Nephron (organoid): ENCODE data around the gene IL18.

Experiments
- H3K27ac Mint-ChIP-seq, 3 experiments: 2 replicates each; pipeline ENCODE4 v1.8.0; 2020; ENCODE audit warnings: mixed read lengths in 3 of 3, mild to moderate bottlenecking in 2 of 3, moderate library complexity in 1 of 3
- H3K27me3 Mint-ChIP-seq: 2 replicates; pipeline ENCODE4 v1.8.0; 2021; ENCODE audit warnings: low read depth, mild to moderate bottlenecking, moderate library complexity, mixed read lengths
- H3K36me3 Mint-ChIP-seq: 2 replicates; pipeline ENCODE4 v1.8.0; 2020; ENCODE audit warnings: low read depth, mixed read lengths
- H3K4me1 Mint-ChIP-seq: 2 replicates; pipeline ENCODE4 v1.8.0; 2020; ENCODE audit warnings: mixed read lengths
- H3K4me3 Mint-ChIP-seq, 3 experiments: 2 replicates each; pipeline ENCODE4 v1.8.0; 2020; ENCODE audit warnings: mild to moderate bottlenecking in 3 of 3, mixed read lengths in 3 of 3, moderate library complexity in 2 of 3
- H3K9me3 Mint-ChIP-seq: 2 replicates; pipeline ENCODE4 v1.8.0; 2020; ENCODE audit warnings: mixed read lengths
- TF ChIP-seq, protein P1 (sequence below), 3 experiments: fragments of 200-600 bp; sonication (generic); IDR thresholded peaks; one replicate each; pipeline ENCODE4 v1.5.0; 2021; ENCODE audit warnings: antibody characterized with exemption in 3 of 3; ENCODE audit not compliant: unreplicated experiment in 3 of 3

IL18 gene

DNA sequence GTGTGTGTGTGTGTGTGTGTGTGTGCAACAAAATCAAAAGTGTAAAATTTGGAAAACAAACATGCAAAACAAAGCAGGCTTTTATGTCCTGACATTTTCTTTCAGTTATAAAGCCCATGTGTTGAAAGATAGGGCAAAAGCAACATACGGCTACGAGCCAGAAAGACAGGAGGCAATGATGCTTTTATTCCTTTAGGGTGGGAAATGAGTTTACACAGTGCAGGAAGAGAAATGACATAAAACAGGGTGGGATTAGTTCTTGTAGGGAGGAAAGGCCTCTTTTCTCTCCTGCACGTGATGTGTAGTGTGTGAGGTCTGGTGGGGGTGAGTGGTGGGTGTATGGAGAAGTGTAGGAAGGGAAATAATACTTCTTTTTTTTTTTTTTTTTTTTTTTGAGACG is 29.4 kb downstream of the IL18 start:
- H3K4me3 Mint-ChIP-seq = no peak overlapping the region
- peaks cover 2% of the 10 kb centered on the region for H3K9me3 Mint-ChIP-seq
- H3K27ac Mint-ChIP-seq = no peak overlapping the region
- peaks cover 3% of the 10 kb centered on the region for H3K27me3 Mint-ChIP-seq
- no peaks in the 10 kb centered on the region for H3K4me1 Mint-ChIP-seq
- TF ChIP-seq, protein P1, sequence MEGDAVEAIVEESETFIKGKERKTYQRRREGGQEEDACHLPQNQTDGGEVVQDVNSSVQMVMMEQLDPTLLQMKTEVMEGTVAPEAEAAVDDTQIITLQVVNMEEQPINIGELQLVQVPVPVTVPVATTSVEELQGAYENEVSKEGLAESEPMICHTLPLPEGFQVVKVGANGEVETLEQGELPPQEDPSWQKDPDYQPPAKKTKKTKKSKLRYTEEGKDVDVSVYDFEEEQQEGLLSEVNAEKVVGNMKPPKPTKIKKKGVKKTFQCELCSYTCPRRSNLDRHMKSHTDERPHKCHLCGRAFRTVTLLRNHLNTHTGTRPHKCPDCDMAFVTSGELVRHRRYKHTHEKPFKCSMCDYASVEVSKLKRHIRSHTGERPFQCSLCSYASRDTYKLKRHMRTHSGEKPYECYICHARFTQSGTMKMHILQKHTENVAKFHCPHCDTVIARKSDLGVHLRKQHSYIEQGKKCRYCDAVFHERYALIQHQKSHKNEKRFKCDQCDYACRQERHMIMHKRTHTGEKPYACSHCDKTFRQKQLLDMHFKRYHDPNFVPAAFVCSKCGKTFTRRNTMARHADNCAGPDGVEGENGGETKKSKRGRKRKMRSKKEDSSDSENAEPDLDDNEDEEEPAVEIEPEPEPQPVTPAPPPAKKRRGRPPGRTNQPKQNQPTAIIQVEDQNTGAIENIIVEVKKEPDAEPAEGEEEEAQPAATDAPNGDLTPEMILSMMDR (IDR thresholded peaks at IDR 0.05; ENCODE audit: unreplicated experiment in 3 of 3) = no peak
- H3K36me3 Mint-ChIP-seq = no peaks in the 10 kb centered on the region

DNA sequence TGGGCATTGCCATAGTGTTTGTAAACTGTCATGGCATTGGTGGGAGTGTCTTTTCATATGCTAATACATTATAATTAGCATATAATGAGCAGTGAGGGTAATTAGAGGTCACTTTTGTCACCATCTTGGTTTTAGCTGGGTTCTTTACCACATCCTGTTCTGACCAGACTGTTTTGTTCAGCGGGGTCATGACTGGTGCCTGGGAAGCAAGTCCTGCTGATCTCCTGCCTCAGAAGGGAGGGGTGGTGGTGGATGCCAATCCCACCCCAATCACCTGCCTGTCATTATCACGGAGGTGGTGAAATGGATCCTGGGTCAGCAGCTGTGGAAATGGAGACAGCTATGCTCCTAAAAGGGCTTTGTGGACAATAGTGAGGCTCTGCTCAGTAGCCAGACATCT is 31.2 kb downstream of the IL18 start:
- Mint-ChIP-seq H3K27me3 (peaks cover 3% of the 10 kb centered on the region), H3K4me1 (peaks cover 8% of the 10 kb centered on the region)
- TF ChIP-seq, protein P1 (IDR thresholded peaks at IDR 0.05; ENCODE audit: unreplicated experiment in 3 of 3) = no peak

DNA sequence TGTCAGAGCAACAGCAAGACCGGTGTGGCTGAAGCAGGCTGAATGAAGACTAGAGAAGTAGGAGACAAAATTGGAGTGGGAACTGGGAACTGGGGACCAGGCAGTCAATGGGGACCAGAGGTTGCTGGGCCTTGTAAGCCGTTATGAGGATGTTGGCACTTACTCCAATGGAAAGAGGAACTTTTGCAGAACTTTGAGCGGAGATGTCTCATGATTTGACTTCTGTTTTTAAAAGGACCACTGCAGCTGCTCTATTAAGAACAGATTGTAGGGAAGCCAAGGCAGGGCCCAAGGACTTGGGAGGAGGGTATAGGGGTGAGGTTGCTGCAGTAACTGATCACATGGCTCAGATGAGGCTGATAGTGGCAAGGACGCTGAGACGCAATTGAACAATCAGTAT is 34.2 kb downstream of the IL18 start:
- no peak overlapping the region for H3K27ac Mint-ChIP-seq
- H3K36me3 Mint-ChIP-seq = no peaks in the 10 kb centered on the region
- H3K27me3 Mint-ChIP-seq = peaks cover 6% of the 10 kb centered on the region
- H3K4me1 Mint-ChIP-seq = peaks cover 8% of the 10 kb centered on the region
- no peaks in the 10 kb centered on the region for H3K9me3 Mint-ChIP-seq
- H3K4me3 Mint-ChIP-seq = no peak overlapping the region
- TF ChIP-seq, protein P1 (IDR thresholded peaks at IDR 0.05; ENCODE audit: unreplicated experiment in 3 of 3) = no peak

More for the DNA sequence above, 31.2 kb downstream of the IL18 start:
- no peak overlapping the region for H3K4me3 Mint-ChIP-seq
- no peak overlapping the region for H3K27ac Mint-ChIP-seq
- H3K36me3 Mint-ChIP-seq = no peaks in the 10 kb centered on the region
- no peaks in the 10 kb centered on the region for H3K9me3 Mint-ChIP-seq

DNA sequence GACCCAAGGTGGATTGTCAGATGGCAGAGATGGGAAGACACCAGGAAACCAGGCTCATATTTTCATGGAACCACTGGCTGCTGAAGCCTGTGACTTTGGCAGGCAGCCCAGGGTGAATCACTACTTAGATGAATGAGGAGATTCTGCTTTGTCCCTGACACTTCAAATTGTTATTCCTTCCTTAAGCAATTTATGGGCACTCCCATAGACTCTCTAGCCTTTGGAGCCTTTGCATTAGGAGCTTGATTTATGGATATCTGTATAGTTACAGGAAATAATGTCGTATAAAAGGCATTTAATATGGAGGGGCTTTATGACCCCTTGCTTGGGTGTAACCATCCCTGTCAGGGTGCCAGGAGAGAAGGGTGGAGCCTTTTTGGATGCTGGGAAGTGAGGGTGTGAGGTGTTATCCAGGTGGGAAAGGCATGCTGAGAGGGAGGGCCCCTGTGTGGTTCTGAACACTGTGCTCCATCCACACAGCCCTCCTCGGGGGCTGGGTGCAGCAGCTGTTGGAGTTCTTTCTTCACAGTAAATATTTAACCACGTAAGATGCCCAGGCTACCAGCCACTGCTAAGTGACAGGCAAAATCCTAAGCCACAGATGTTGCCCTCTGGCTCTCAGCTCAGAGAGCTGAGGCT is 35.3 kb downstream of the IL18 start:
- peaks cover 3% of the 10 kb centered on the region for H3K27me3 Mint-ChIP-seq
- H3K4me1 Mint-ChIP-seq = peaks cover 8% of the 10 kb centered on the region
- no peaks in the 10 kb centered on the region for H3K9me3 Mint-ChIP-seq
- no peak overlapping the region for H3K4me3 Mint-ChIP-seq
- TF ChIP-seq, protein P1 (IDR thresholded peaks at IDR 0.05; ENCODE audit: unreplicated experiment in 3 of 3) = no peak
- H3K27ac Mint-ChIP-seq = no peak overlapping the region
- H3K36me3 Mint-ChIP-seq = no peaks in the 10 kb centered on the region

DNA sequence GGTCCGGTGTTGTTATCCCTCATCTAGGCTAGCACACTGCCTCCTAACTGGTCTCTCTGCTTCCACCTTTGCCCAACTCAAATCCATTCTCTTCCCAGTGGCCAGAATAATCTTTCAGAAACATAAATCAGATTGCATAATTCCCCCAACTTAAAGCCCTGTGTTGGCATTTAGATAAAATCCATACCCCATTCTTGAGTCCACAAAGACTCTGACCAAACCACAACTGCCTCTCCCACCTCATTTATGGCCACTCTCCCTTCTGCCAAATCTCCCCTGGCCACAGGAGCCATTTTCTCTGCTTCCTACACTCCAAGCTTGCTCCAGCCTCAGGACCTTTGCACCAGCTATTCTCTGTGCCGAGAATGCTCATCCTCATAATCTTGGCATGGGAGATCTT is 36.8 kb downstream of the IL18 start:
- Mint-ChIP-seq H3K27me3 (peaks cover 3% of the 10 kb centered on the region), H3K4me1 (peaks cover 8% of the 10 kb centered on the region), H3K9me3 (no peaks in the 10 kb centered on the region), H3K4me3 (no peak overlapping the region), H3K27ac (no peak overlapping the region), H3K36me3 (no peaks in the 10 kb centered on the region)
- TF ChIP-seq, protein P1 (IDR thresholded peaks at IDR 0.05; ENCODE audit: unreplicated experiment in 3 of 3) = no peak

DNA sequence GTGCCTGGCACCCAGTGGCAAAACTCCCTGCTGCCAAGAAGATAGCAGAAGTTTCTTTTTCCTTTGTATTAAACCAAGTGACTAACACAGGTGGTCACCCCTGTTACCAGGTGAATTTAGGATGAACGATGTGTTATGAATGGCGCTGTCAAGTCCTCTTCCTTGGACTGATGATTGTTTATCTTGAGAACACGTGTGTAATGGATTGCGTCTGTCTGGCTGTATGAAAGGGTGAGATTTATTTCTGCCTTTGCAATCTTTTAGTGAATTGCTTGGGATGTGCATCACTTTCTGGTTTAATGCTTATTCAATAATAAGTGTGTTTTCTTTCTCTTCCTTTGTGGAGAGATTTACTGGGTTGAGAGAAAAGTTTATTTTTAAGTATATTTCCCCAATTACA is 40.8 kb downstream of the IL18 start:
- Mint-ChIP-seq H3K36me3 (no peaks in the 10 kb centered on the region), H3K27ac (no peak overlapping the region), H3K27me3 (peaks cover 3% of the 10 kb centered on the region), H3K9me3 (no peaks in the 10 kb centered on the region), H3K4me3 (no peak overlapping the region), H3K4me1 (peaks cover 1% of the 10 kb centered on the region)
- TF ChIP-seq, protein P1 (IDR thresholded peaks at IDR 0.05; ENCODE audit: unreplicated experiment in 3 of 3) = no peak
